ENCODE measurements around the gene SENP7. TPM values are rescaled to one million over a fixed set of nuclear protein-coding genes. Genes with fewer than 3 reads are reported as not detected.

The SENP7 gene
- total RNA-seq, 1 donor from 2014 or later: 10.8 TPM

DNA sequence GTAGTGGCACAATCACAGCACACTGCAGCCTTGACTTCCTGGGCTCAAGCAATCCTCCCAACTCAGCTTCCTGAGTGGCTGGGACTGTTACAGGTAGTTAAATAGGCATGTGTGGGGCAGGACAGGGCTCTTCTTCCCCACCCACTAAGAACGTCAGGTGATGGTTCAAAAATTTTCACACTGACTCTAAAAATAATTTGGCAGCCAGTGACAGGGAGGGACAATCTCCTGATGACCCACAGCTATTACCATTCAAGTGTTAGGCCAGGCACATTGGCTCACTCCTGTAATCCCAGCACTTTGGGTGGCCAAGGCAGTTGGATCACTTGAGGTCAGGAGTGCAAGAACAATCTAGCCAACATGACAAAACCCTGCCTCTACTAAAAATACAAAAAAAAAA is 36.5 kb upstream of the SENP7 start:
- no peaks in the 10 kb centered on the region for H3K27me3 ChIP-seq (ENCODE audit: insufficient read depth, low read length)
- no peak overlapping the region for H3K4me3 ChIP-seq (ENCODE audit: insufficient read depth, low read depth, low read length)
- Mint-ChIP-seq H3K9me3 (ENCODE audit: unreplicated experiment) (peaks cover 3% of the 10 kb centered on the region), H3K4me1 (ENCODE audit: low read depth, unreplicated experiment) (no peaks in the 10 kb centered on the region), H3K36me3 (ENCODE audit: low read depth, unreplicated experiment) (no peaks in the 10 kb centered on the region), H3K4me3 (ENCODE audit: unreplicated experiment) (no peak overlapping the region), H3K27ac (ENCODE audit: unreplicated experiment) (no peak overlapping the region), H3K27me3 (ENCODE audit: low read depth, unreplicated experiment) (peaks cover 3% of the 10 kb centered on the region)
- no peak for TF ChIP-seq EZH2 (IDR thresholded peaks at IDR 0.05; ENCODE audit: insufficient read depth, low read length)
- TF ChIP-seq, protein P1, sequence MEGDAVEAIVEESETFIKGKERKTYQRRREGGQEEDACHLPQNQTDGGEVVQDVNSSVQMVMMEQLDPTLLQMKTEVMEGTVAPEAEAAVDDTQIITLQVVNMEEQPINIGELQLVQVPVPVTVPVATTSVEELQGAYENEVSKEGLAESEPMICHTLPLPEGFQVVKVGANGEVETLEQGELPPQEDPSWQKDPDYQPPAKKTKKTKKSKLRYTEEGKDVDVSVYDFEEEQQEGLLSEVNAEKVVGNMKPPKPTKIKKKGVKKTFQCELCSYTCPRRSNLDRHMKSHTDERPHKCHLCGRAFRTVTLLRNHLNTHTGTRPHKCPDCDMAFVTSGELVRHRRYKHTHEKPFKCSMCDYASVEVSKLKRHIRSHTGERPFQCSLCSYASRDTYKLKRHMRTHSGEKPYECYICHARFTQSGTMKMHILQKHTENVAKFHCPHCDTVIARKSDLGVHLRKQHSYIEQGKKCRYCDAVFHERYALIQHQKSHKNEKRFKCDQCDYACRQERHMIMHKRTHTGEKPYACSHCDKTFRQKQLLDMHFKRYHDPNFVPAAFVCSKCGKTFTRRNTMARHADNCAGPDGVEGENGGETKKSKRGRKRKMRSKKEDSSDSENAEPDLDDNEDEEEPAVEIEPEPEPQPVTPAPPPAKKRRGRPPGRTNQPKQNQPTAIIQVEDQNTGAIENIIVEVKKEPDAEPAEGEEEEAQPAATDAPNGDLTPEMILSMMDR (IDR thresholded peaks at IDR 0.05; ENCODE audit: insufficient read depth, low read depth, low read length): no peak
- H3K27ac ChIP-seq (ENCODE audit: low read depth, low read length): no peak overlapping the region
- no peaks in the 10 kb centered on the region for H3K4me1 ChIP-seq (ENCODE audit: insufficient read depth, low read length)
- no peak overlapping the region for H3K4me2 ChIP-seq (ENCODE audit: low read length)
- DNase-seq (ENCODE audit: low read depth): no peak
- no peak for FAIRE-seq
- no peaks in the 10 kb centered on the region for H4K20me1 ChIP-seq (ENCODE audit: insufficient read depth, low read length)
- no peak overlapping the region for H2AFZ ChIP-seq (ENCODE audit: low read depth, low read length)
- H3K9ac ChIP-seq (ENCODE audit: low read length): no peak overlapping the region
- no peaks in the 10 kb centered on the region for H3K79me2 ChIP-seq (ENCODE audit: insufficient read depth, low read length)
- no peaks in the 10 kb centered on the region for H3K9me3 ChIP-seq (ENCODE audit: insufficient read depth, low read depth, low read length)
- H3K36me3 ChIP-seq (ENCODE audit: insufficient read depth, low read length): no peaks in the 10 kb centered on the region

DNA sequence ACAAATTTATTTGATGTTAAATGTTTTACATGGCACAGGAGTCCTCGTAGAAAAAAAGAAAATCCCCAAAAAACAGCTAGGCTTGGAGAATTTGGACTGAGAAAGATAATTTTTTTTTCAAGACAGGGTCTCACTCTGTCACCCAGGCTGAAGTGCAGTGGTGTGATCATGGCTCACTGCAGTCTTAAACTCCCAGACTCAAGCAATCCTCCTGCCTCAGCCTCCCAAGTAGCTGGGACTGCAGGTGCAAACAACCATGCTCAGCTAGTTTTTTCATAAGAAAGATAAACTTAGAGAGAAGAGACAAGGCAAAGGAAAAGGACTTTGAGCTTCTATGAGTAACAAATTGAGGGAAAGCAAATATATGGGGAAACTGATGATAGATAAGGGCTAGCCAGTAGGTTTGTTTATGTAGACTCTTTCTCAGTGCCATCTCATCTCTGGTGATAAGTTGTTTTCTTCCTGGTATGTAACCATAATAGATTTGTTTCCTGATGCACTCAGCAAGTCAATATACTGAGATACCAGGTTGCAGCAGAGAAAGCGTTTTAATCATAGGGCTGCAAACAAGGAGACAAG is 35.6 kb upstream of the SENP7 start:
- Mint-ChIP-seq H3K36me3 (ENCODE audit: low read depth, unreplicated experiment) (no peaks in the 10 kb centered on the region), H3K9me3 (ENCODE audit: unreplicated experiment) (peaks cover 3% of the 10 kb centered on the region), H3K27ac (ENCODE audit: unreplicated experiment) (no peak overlapping the region), H3K4me3 (ENCODE audit: unreplicated experiment) (no peak overlapping the region), H3K27me3 (ENCODE audit: low read depth, unreplicated experiment) (peaks cover 3% of the 10 kb centered on the region), H3K4me1 (ENCODE audit: low read depth, unreplicated experiment) (no peaks in the 10 kb centered on the region)
- DNase-seq (ENCODE audit: low read depth) (no peak), FAIRE-seq (no peak)
- Histone ChIP-seq H3K4me1 (ENCODE audit: insufficient read depth, low read length) (no peaks in the 10 kb centered on the region), H3K27me3 (ENCODE audit: insufficient read depth, low read length) (no peaks in the 10 kb centered on the region), H3K79me2 (ENCODE audit: insufficient read depth, low read length) (no peaks in the 10 kb centered on the region), H3K36me3 (ENCODE audit: insufficient read depth, low read length) (no peaks in the 10 kb centered on the region), H4K20me1 (ENCODE audit: insufficient read depth, low read length) (no peaks in the 10 kb centered on the region), H3K9ac (ENCODE audit: low read length) (no peak overlapping the region), H3K4me3 (ENCODE audit: insufficient read depth, low read depth, low read length) (no peak overlapping the region), H2AFZ (ENCODE audit: low read depth, low read length) (no peak overlapping the region), H3K4me2 (ENCODE audit: low read length) (no peak overlapping the region), H3K27ac (ENCODE audit: low read depth, low read length) (no peak overlapping the region), H3K9me3 (ENCODE audit: insufficient read depth, low read depth, low read length) (no peaks in the 10 kb centered on the region)
- no peak for TF ChIP-seq EZH2 (IDR thresholded peaks at IDR 0.05; ENCODE audit: insufficient read depth, low read length)
- TF ChIP-seq, protein P1 (IDR thresholded peaks at IDR 0.05; ENCODE audit: insufficient read depth, low read depth, low read length): no peak

DNA sequence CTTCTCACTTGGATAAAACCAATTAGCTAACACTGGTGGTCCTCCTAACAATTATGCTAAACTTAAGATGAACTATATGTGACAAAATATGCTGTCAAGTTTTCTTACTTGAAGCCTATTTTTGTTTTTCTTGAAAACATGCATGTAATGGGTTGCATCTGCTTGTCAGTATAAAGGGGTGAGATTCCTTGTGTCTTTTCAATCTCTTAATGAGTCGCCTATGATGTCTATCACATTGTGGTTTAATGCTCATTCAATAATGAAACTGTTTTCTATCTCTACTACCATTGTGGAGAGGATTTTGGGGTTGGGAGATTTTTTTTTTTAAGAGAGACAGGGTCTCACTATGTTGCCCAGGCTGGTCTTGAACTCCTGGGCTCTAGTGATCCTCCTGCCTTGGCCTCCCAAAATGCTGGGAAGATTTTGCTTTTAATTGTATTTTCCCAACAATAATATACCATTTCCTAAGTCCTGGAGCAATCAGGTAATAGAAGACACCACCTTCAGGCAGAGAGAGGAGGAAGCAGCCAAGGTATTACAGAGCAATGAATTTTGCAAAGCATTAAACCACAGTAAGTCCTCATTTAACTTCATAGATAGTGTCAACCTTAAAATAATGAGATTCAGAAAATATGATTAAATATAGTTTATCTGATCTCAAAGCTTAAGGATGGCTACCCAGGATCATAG is 31.3 kb upstream of the SENP7 start:
- H3K79me2 ChIP-seq (ENCODE audit: insufficient read depth, low read length): no peaks in the 10 kb centered on the region
- H3K36me3 Mint-ChIP-seq (ENCODE audit: low read depth, unreplicated experiment): no peaks in the 10 kb centered on the region
- H3K27ac Mint-ChIP-seq (ENCODE audit: unreplicated experiment): no peak overlapping the region

More for the DNA sequence above, 31.3 kb upstream of the SENP7 start:
- H3K4me2 ChIP-seq (ENCODE audit: low read length): no peak overlapping the region
- H3K4me1 ChIP-seq (ENCODE audit: insufficient read depth, low read length): no peaks in the 10 kb centered on the region
- Mint-ChIP-seq H3K4me1 (ENCODE audit: low read depth, unreplicated experiment) (no peaks in the 10 kb centered on the region), H3K9me3 (ENCODE audit: unreplicated experiment) (peaks cover 6% of the 10 kb centered on the region), H3K27me3 (ENCODE audit: low read depth, unreplicated experiment) (peaks cover 9% of the 10 kb centered on the region), H3K4me3 (ENCODE audit: unreplicated experiment) (no peak overlapping the region)
- H4K20me1 ChIP-seq (ENCODE audit: insufficient read depth, low read length): no peaks in the 10 kb centered on the region
- no peak overlapping the region for H3K4me3 ChIP-seq (ENCODE audit: insufficient read depth, low read depth, low read length)
- H3K36me3 ChIP-seq (ENCODE audit: insufficient read depth, low read length): no peaks in the 10 kb centered on the region
- TF ChIP-seq, protein P1 (IDR thresholded peaks at IDR 0.05; ENCODE audit: insufficient read depth, low read depth, low read length): no peak
- TF ChIP-seq EZH2 (IDR thresholded peaks at IDR 0.05; ENCODE audit: insufficient read depth, low read length): no peak
- no peaks in the 10 kb centered on the region for H3K27me3 ChIP-seq (ENCODE audit: insufficient read depth, low read length)
- H3K27ac ChIP-seq (ENCODE audit: low read depth, low read length): no peak overlapping the region
- no peak overlapping the region for H3K9ac ChIP-seq (ENCODE audit: low read length)
- no peak for DNase-seq (ENCODE audit: low read depth)
- FAIRE-seq: no peak
- H2AFZ ChIP-seq (ENCODE audit: low read depth, low read length): no peak overlapping the region
- H3K9me3 ChIP-seq (ENCODE audit: insufficient read depth, low read depth, low read length): no peaks in the 10 kb centered on the region

Data from astrocyte (in vitro differentiated cells and primary cell).